Activated CD8-positive, alpha-beta memory T cell treated with anti-CD3 and anti-CD28 coated beads for 36 hours (primary cell): Measurements from ENCODE around the gene PTPRD. TPM values are rescaled to one million over a fixed set of nuclear protein-coding genes. Genes with fewer than 3 reads are reported as not detected.

Experiments used
- CTCF ChIA-PET: fragments of 350-600 bp; sonication (Branson Sonifier 250); formaldehyde crosslinking; loops from one replicate; lab custom pipeline; 2021; ENCODE audit warnings: antibody characterized with exemption; lab: Charles Lee
- POLR2A ChIA-PET: fragments of 350-600 bp; sonication (Branson Sonifier 250); formaldehyde crosslinking; loops from one replicate; lab custom pipeline; 2021; ENCODE audit warnings: antibody characterized with exemption; lab: Charles Lee
- total RNA-seq, 2 experiments: library from RNA; stranded (reverse); gene quantifications; one replicate each; pipeline ENCODE4 v1.2.3, GENCODE V29; 2021

PTPRD gene
- total RNA-seq, 2 experiments from 2014 or later = 0.10 to 0.15 TPM

GRCh38 chr9:10228082-10228481 lies 384.7 kb downstream of the PTPRD start:
- CTCF ChIA-PET = no interaction called here

GRCh38 chr9:10226996-10227395 lies 385.8 kb downstream of the PTPRD start:
- ChIA-PET CTCF (no interaction called here), POLR2A (no interaction called here)

More at GRCh38 chr9:10228082-10228481, 384.7 kb downstream of the PTPRD start:
- POLR2A ChIA-PET = no interaction called here

GRCh38 chr9:10212702-10213101 lies 400.1 kb downstream of the PTPRD start:
- ChIA-PET POLR2A (no interaction called here), CTCF (no interaction called here)

- ChIA-PET CTCF (no interaction called here), POLR2A (no interaction called here)
Observed at GRCh38 chr9:10208691-10209069, 404.1 kb downstream of the PTPRD start.

- CTCF ChIA-PET = no interaction called here
- POLR2A ChIA-PET = no interaction called here
Observed at GRCh38 chr9:10204276-10204675, 408.5 kb downstream of the PTPRD start.

GRCh38 chr9:10173561-10173960 lies 439.2 kb downstream of the PTPRD start:
- CTCF ChIA-PET = no interaction called here
- POLR2A ChIA-PET = no interaction called here

GRCh38 chr9:10172476-10172875 lies 440.3 kb downstream of the PTPRD start:
- ChIA-PET POLR2A (no interaction called here), CTCF (no interaction called here)

GRCh38 chr9:10168241-10168640 lies 444.6 kb downstream of the PTPRD start:
- CTCF ChIA-PET = no interaction called here

GRCh38 chr9:10148796-10149195 lies 464.0 kb downstream of the PTPRD start:
- POLR2A ChIA-PET = no interaction called here
- CTCF ChIA-PET = no interaction called here

More at GRCh38 chr9:10168241-10168640, 444.6 kb downstream of the PTPRD start:
- POLR2A ChIA-PET = no interaction called here

- POLR2A ChIA-PET = no interaction called here
- CTCF ChIA-PET = no interaction called here
Observed at GRCh38 chr9:10146517-10147331, 466.1 kb downstream of the PTPRD start.

GRCh38 chr9:10144355-10144754 lies 468.4 kb downstream of the PTPRD start:
- ChIA-PET CTCF (no interaction called here), POLR2A (no interaction called here)

GRCh38 chr9:10135553-10135952 lies 477.2 kb downstream of the PTPRD start:
- POLR2A ChIA-PET = no interaction called here
- CTCF ChIA-PET = no interaction called here

- CTCF ChIA-PET = no interaction called here
- POLR2A ChIA-PET = no interaction called here
Observed at GRCh38 chr9:10134266-10134665, 478.5 kb downstream of the PTPRD start.

GRCh38 chr9:10130061-10130675 lies 482.6 kb downstream of the PTPRD start:
- ChIA-PET CTCF (no interaction called here), POLR2A (no interaction called here)

GRCh38 chr9:10127867-10128266 lies 484.9 kb downstream of the PTPRD start:
- POLR2A ChIA-PET = no interaction called here
- CTCF ChIA-PET = no interaction called here

GRCh38 chr9:10112798-10113197 lies 500.0 kb downstream of the PTPRD start:
- CTCF ChIA-PET = no interaction called here
- POLR2A ChIA-PET = no interaction called here

- ChIA-PET POLR2A (no interaction called here), CTCF (no interaction called here)
Observed at GRCh38 chr9:10112070-10112469, 500.7 kb downstream of the PTPRD start.

GRCh38 chr9:10108815-10109214 lies 504.0 kb downstream of the PTPRD start:
- ChIA-PET POLR2A (no interaction called here), CTCF (no interaction called here)

- ChIA-PET CTCF (no interaction called here), POLR2A (no interaction called here)
Observed at GRCh38 chr9:10104774-10105173, 508.0 kb downstream of the PTPRD start.

GRCh38 chr9:10095208-10095607 lies 517.6 kb downstream of the PTPRD start:
- CTCF ChIA-PET = no interaction called here
- POLR2A ChIA-PET = no interaction called here

- ChIA-PET CTCF (no interaction called here), POLR2A (no interaction called here)
Observed at GRCh38 chr9:10094563-10094962, 518.2 kb downstream of the PTPRD start.
